ENCODE measurements around the gene MAP3K13.

GRCh38 chr3:185486394-185486793, 123.5 kb downstream of the MAP3K13 start:
- TF ChIP-seq CTCF (IDR thresholded peaks at IDR 0.05) (no peak), POLR2AphosphoS5 (IDR thresholded peaks at IDR 0.05) (no peak), POLR2A (IDR thresholded peaks at IDR 0.05) (no peak)
